GM18951 (cell line): ENCODE measurements around the gene ZNF423.

ENCODE experiments used
- POLR2A ChIP-seq: IDR thresholded peaks from 4 replicates; pipeline ENCODE4 v1.6.1; 2011; ENCODE audit warnings: mild to moderate bottlenecking; ENCODE audit not compliant: insufficient read length, insufficient read depth; ENCODE audit errors: extremely low read depth
- in situ Hi-C: fragments of 300-500 bp; cut with MboI; formaldehyde crosslinking; loops from one replicate; pipeline ENCODE4 v1.12.0; 2022; ENCODE audit warnings: low sequenced_read_pairs, mixed read lengths, inconsistent platforms; ENCODE audit not compliant: unreplicated experiment

The ZNF423 gene

DNA sequence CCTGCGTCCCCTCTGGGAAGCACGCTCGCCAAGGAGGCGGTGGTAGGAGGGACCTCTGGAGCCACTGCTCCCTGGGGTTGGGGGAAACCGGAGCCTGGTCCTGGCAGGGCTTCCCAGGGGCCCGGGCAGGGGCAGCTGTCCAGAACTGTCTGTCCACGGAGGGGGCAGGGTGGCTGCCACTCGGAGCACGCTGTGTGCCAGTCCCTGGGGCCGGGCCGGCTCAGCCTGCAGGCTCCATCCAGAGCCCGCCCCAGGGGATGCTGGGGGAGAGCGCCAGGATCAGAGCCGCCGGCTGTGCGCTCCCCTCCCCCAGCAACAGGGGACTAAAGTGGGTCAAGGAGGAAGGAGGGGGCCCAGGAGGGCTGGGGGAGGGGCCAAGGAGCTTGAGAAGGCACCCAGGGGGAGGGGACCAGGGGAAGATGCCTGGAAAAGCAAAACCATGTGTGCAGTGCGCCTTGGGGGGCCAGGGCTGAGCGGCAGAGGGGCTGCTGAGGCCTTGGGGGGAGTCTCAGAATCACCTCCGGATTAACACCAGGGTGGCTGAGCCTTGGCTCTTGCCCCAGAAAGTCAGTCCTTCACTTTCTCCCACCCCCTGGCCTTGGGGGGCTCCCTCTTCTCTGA is 21.3 kb downstream of the ZNF423 start:
- TF ChIP-seq POLR2A = no peak
- in situ Hi-C loops = no loop called here

DNA sequence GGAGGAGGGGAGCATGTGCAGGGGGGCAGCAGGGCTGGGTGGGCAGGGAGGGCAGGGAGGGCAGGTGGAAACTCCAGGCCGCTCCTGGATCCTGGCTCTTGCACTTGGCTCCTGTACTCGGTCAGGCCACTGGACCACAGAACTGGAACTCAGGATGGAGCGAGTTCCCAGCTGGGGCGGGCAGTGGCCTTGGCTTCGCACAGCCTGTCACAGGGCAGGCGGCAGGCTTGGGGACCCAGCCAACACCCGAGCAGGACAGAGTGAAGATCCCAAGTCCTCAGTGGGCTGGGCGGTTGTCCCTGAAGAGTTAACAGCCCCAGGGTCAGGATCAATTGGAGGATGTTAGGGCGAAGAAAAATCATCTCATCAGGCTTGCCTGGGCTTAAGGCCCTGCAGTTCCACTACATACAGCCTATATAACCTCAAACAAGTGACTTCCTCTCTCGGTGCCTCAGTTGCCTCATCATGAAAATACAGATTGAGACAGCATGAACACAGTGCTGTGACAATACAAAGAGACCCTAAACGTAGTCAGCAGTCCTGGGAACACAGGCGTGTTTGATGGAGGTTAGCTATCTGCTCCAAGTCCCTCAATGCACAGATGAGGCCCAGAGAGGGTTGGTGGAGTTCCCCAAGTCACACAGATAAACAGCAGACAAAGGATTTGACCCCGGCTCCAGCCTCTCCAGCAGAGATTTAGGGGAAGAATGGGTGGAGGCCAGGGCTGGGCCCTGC is 21.9 kb downstream of the ZNF423 start:
- in situ Hi-C loops = no loop called here
- TF ChIP-seq POLR2A = no peak

DNA sequence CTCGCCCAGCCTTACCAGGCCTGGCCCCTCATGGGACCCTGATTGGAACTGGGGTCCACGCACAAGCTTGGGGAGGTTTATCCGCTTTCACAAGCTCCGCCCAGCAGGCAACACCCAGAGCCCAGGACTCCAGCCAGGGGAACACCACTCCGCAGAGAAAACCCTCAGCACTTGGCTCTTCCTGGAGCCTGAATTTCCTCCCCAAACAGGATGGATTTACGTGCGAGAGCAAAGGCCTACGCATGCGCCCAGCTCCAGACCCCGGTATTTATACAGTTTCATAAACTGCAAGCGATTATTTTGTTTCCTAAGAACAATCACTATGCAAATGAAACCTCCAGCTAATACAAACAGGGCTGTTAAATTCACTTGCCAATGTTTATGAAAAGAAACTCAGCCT is 22.8 kb downstream of the ZNF423 start:
- TF ChIP-seq POLR2A = no peak
- in situ Hi-C loops = no loop called here

DNA sequence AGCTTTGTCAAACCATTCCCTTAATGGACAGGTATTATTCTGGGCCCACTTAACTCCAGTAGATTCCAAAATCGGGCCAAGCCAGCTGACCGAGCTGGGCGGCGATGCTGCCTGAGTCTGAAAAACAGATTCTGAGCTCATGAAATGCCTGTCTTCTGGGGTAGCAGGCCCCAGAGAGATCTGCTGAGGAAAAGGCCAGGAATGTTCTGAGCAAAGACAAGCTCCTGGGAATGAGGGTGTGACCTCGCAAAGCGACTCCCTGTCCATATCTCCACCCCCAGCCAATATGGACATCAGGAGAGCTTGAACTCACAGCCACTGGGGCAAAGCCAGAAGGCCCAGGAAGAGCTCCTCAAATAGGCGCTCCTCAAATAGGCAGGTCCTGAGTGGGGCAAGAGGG is 23.7 kb downstream of the ZNF423 start:
- no peak for TF ChIP-seq POLR2A
- in situ Hi-C loops = no loop called here

DNA sequence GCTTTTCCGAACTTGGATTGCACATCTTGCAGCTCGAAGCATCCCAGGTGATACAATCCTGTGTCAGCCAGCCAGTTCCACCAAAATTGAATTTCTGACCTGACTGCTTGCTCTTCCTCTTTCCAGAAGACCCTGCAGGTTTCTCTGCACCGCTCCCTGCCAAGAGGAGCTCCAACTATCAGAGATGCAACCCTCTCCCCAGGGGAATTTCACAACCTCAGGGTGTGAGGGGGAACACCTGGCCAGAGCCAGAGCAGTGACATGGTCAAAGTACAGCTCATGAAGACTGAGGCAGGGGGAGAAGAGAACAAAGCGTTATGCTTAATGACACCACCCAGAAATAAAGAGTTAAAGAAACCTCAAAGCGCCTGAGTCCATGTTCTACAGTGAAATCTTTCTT is 25.0 kb downstream of the ZNF423 start:
- TF ChIP-seq POLR2A = no peak
- in situ Hi-C loops = no loop called here

DNA sequence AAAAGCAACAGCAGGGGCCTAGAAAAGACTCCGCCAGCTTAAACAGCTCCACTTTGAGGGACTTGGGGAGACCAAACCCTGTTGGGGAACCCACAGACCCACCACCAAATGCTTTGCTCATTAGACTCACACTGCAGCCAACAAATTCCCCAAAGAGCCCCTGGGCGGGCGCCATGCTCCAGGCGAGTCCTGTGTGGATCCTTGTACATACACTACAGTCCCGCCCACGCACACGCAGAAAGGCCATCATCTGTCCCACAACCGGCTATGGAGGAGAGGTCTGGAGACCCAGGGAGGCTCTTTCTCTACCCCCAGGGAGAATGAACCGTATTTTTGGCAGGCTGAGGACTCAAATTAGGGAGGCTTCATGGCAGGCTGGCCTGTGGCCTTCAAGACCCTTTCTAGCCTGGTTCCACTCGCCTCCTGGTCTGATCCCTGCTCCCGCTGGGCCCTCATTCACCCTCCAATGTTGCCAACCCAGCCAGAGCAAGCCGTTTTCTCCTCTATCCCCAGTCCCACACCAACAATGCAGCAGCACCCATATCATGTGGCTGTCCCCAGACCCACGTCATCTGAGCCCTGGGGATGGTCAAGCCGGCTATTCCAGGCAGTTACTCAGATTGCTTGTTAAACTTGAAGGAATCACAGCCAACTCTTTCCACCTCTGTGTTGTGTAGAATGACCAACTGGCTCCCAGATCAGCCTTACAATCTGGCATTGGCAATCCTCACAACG is 27.2 kb downstream of the ZNF423 start:
- TF ChIP-seq POLR2A = no peak
- in situ Hi-C loops = no loop called here

DNA sequence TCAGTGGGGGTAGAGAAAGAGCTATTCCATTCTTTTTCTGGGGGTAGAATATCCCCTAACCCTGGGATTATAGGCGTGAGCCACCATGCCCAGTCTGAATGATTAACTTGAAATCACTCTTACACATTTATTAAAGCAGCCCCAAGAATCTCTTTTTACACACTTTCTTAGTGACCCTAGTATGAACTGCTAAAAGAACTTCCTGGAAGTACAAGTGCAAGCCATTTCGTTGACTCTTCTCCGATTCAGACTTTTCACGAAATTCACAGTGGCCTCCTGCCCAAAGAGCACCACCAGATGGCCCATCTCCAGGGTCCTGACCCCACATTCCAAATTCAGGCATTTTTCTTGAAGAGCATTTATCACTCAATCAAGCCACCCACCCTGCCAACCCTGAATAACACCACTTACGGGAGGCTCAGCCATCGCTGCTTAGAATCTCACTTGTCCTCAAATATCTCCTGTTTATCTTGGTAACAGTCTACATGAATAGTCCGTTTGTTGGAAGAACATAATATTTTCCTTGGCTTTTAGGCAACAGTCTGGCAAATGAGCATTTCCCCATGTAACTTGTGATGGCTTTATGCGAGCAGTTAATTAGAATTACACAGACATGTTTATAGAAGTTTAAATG is 28.0 kb downstream of the ZNF423 start:
- TF ChIP-seq POLR2A = no peak
- in situ Hi-C loops = no loop called here

DNA sequence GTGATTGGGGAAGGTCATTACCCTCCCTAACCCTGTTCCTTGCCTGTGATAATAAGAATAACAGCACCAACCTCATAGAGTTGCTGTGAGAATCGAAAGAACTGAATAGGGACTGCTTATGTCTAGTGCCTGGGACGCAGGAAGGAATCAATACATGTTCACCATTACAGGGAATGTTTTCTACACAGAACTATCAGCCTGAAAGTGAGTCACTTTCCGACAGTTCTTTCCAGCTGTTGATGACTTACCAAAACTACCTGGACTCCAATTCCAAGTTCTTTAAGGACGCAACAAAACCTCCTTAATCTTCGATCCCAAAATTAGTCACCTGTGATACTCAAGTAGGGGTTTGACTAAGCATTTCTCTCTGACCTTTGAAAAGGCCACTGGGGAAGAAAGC is 29.4 kb downstream of the ZNF423 start:
- in situ Hi-C loops = no loop called here
- no peak for TF ChIP-seq POLR2A

DNA sequence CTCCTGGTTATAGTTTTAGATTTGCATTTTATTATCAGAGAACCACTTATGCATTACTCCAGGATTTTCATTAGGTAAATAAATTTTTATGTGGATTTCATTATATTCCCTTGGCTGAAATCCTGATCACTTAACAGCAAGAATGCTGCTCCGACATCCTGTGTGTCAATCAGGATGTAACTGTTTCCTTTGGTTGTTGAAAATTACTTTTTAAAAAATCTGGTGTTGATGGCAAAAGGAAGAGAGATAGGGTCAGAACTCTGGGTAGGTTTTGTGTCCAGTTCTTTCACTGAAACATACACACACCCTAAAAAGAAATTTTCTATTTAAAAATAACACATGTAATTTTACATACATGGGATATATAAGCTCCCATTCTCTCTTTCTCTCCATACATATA is 30.9 kb downstream of the ZNF423 start:
- TF ChIP-seq POLR2A = no peak
- in situ Hi-C loops = no loop called here

DNA sequence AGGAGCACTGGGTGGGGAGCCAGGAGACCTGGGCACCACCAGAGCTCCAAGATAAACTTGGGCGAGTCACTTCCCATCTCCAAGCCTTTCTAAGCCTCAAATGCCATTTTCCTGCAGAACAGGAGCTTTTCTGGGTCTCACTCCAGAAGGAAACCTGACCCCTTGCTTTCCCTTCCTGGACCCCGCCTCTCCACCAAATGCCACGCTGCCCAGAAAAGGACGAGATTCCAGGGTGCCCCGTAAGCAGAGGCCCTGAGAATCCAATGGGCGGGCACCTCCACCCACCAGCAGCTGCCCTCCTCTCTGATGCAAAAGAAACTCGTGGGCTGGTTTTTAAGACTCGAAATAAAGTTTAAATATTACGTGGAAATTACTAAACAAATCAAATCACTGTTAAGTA is 31.3 kb downstream of the ZNF423 start:
- no peak for TF ChIP-seq POLR2A
- in situ Hi-C loops = no loop called here

DNA sequence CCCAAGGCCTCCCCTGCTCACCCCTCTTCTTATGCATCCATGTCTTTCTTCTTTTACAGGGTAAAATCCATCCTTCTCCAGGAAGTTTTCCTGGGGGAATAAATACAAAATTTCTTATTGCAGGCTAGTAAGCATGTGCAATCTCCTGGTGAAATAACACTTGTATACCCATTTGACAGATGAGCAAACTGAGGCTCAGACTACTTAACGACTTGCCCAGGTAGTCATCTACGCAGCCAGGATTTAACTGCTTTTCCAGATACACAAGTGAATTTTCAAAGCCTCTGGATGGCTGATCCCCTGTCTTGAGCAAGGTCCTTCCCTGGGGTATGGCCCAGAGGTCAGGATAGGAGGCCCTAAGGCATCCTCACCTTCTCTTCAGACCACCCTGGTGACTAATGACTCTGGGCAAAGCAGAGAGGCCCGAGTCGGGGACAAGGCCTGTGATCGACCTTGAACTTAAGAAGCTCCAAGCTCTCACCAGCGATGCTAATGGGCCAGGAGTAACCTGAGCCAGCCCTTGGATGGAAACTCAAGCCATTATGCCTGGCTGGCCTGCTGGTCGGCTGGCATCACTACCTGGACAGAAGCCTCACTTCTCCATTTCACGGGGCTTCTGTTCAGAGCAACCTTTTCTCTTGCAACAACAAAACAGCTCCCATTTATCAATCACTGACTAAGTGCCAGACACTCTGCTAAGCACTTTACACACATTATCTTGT is 33.1 kb downstream of the ZNF423 start:
- in situ Hi-C loops = no loop called here
- no peak for TF ChIP-seq POLR2A

DNA sequence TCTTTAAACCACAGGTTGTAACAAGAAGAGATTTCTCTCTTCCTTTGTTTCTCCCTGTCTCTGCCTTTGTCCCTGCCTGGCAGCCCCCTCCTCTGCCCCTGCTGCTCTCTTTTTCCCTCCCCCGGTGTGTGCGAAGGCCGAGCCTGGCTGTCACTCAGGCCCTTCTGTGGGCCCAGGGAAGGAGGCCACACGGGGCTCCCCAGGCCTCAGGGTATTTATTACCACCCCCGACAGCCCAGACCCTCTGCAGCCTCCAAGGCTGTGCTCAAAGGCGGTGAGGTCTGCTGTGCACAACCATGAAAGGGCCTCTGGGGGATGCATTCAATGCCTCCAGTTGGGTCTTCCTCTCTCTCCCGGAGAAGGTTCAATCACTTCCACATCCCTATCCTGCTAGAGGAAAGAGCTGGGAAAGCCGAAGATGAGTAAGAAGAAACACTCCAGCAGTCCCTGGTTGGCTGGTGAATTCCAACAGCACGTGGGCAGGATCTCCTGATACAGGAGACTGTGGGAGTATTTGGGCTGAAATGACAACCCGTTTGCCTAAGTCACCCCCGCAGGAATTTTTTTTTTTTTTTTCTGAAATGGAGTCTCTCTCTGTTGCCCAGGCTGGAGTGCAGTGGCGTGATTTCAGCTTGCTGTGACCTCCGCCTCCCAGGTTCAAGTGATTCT is 34.2 kb downstream of the ZNF423 start:
- TF ChIP-seq POLR2A = no peak
- in situ Hi-C loops = no loop called here
